ENCODE data around the gene GRIN2A. TPM values are rescaled to one million over a fixed set of nuclear protein-coding genes. Genes with fewer than 3 reads are reported as not detected.

Gene GRIN2A
- total RNA-seq, 4 donors from 2014 or later = 0.13 to 1.2 (median 0.30) TPM

GRCh38 chr16:10070591-10070990, 111.6 kb downstream of the GRIN2A start:
- TF ChIP-seq, protein P1, sequence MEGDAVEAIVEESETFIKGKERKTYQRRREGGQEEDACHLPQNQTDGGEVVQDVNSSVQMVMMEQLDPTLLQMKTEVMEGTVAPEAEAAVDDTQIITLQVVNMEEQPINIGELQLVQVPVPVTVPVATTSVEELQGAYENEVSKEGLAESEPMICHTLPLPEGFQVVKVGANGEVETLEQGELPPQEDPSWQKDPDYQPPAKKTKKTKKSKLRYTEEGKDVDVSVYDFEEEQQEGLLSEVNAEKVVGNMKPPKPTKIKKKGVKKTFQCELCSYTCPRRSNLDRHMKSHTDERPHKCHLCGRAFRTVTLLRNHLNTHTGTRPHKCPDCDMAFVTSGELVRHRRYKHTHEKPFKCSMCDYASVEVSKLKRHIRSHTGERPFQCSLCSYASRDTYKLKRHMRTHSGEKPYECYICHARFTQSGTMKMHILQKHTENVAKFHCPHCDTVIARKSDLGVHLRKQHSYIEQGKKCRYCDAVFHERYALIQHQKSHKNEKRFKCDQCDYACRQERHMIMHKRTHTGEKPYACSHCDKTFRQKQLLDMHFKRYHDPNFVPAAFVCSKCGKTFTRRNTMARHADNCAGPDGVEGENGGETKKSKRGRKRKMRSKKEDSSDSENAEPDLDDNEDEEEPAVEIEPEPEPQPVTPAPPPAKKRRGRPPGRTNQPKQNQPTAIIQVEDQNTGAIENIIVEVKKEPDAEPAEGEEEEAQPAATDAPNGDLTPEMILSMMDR (IDR thresholded peaks at IDR 0.05) = no peak
- DNase-seq (ENCODE audit: low spot score) (no peak), ATAC-seq (ENCODE audit: low FRiP score) (no peak)

DNA sequence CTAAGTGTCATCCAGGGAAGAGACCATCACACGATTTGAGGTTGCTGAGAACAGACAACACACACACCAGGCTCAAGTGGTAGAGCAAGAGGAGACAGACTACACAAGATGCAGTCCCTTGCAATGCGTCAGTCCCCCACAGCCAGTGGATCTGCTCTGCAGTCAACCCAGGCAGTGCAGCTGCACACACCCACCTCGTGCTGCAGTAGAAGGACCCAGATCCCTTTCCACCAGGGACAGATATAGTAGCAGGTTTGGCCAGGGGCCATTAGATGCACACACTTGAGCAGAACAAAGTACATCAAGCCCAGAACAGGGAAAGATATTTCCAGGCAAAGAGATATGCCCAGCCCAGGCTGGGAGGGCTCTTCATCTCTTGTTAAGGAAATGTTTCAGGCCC, 112.9 kb downstream of the GRIN2A start:
- TF ChIP-seq, protein P1 (IDR thresholded peaks at IDR 0.05) = no peak
- DNase-seq (ENCODE audit: low spot score) (no peak), ATAC-seq (ENCODE audit: low FRiP score) (no peak)

GRCh38 chr16:10067835-10068234, 114.4 kb downstream of the GRIN2A start:
- ATAC-seq (ENCODE audit: low FRiP score) (no peak), DNase-seq (ENCODE audit: low spot score) (no peak)
- TF ChIP-seq, protein P1 (IDR thresholded peaks at IDR 0.05) = no peak

DNA sequence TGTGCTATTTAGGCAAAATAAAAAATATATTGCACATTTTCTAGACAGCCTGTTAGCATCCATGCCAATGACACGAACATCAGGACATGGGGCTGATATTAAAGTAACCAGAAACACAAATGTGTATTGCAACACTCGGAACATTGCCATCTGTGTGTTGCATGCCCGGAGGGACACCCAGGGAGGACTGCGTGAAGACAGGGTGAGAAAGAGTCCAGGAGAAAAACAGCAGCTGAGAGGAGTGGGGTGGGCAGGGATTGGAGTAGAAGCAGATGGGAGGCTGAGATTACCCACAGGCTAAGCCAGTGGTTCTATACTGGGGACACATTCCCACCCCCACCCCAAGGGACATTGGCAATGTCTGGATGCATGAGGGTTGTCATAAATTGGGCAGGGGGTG, 114.8 kb downstream of the GRIN2A start:
- TF ChIP-seq, protein P1 (IDR thresholded peaks at IDR 0.05) = no peak
- DNase-seq (ENCODE audit: low spot score) (no peak), ATAC-seq (ENCODE audit: low FRiP score) (no peak)

DNA sequence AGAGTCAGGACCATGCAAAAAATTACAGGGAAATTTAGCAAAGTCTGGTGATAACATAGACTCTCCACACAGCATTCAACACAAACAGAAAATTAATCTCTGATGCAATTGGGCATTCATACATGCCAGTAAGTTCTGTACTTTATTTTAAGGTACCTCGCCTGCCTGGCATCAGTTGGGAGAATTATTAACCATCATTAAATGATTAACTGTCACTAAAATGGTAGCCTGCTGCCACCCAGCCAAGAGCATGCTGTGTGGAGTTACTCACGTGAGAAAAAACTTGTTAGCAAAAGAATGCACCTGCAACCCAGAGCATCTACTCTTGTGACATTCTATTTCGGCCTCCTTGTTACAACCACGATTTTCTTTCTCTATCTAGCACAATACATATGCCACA, 117.2 kb downstream of the GRIN2A start:
- ATAC-seq (ENCODE audit: low FRiP score) = no peak
- DNase-seq (ENCODE audit: low spot score) = no peak
- TF ChIP-seq, protein P1 (IDR thresholded peaks at IDR 0.05) = no peak

GRCh38 chr16:10048850-10049249, 133.4 kb downstream of the GRIN2A start:
- TF ChIP-seq, protein P1 (IDR thresholded peaks at IDR 0.05) = no peak
- ATAC-seq (ENCODE audit: low FRiP score) (no peak), DNase-seq (ENCODE audit: low spot score) (no peak)

- no peak for ATAC-seq (ENCODE audit: low FRiP score)
- no peak for DNase-seq (ENCODE audit: low spot score)
- TF ChIP-seq, protein P1 (IDR thresholded peaks at IDR 0.05) = no peak
Observed at GRCh38 chr16:10045947-10046346, 136.3 kb downstream of the GRIN2A start.

All from omental fat pad (tissue), 4 donors.